Neural cell (in vitro differentiated cells): ENCODE measurements around the gene SYTL4. TPM values are rescaled to one million over a fixed set of nuclear protein-coding genes. Genes with fewer than 3 reads are reported as not detected.

Source experiments
- H2AFZ ChIP-seq: fragments of 200-600, 300-800 bp; sonication (generic), shearing (Covaris generic); 2 replicates; pipeline ENCODE4 v1.6.0; 2014; ENCODE audit warnings: low read depth, mild to moderate bottlenecking, antibody characterized with exemption, low read length, moderate library complexity
- H3F3A ChIP-seq: fragments of 200-600 bp; shearing (Covaris generic); 2 replicates; pipeline ENCODE4 v1.6.1; 2016; ENCODE audit warnings: mild to moderate bottlenecking, moderate library complexity, mixed read lengths, antibody characterized with exemption, low read length; ENCODE audit not compliant: insufficient read depth, poor library complexity, severe bottlenecking
- H3K27ac ChIP-seq: fragments of 200-600, 300-800 bp; sonication (generic), shearing (Covaris generic); 2 replicates; pipeline ENCODE4 v1.5.1; 2014; ENCODE audit warnings: mild to moderate bottlenecking, low read length, moderate library complexity
- H3K27me3 ChIP-seq: fragments of 300-800, 200-600 bp; sonication (generic), shearing (Covaris generic); 2 replicates; pipeline ENCODE4 v1.6.0; 2014; ENCODE audit warnings: mild to moderate bottlenecking, low read depth, low read length, moderate library complexity; ENCODE audit not compliant: insufficient read depth
- H3K36me3 ChIP-seq: fragments of 300-800, 200-600 bp; sonication (generic), shearing (Covaris generic); 2 replicates; pipeline ENCODE4 v1.5.1; 2014; ENCODE audit warnings: mild to moderate bottlenecking, antibody characterized with exemption, low read length, moderate library complexity; ENCODE audit not compliant: insufficient read depth
- H3K4me2 ChIP-seq: fragments of 300-800, 200-600 bp; sonication (generic), shearing (Covaris generic); 2 replicates; pipeline ENCODE4 v1.6.0; 2014; ENCODE audit warnings: mild to moderate bottlenecking, low read length
- H3K4me3 ChIP-seq: fragments of 300-800, 200-600 bp; sonication (generic), shearing (Covaris generic); 2 replicates; pipeline ENCODE4 v1.5.1; 2014; ENCODE audit warnings: mild to moderate bottlenecking, low read length, moderate library complexity
- H3K79me2 ChIP-seq: fragments of 200-600 bp; shearing (Covaris generic); replicated peaks from 2 replicates; pipeline ENCODE4 v1.6.0; 2014; ENCODE audit warnings: mild to moderate bottlenecking, low read length, moderate library complexity; ENCODE audit not compliant: insufficient read depth
- H3K9ac ChIP-seq: fragments of 300-800, 200-600 bp; sonication (generic), shearing (Covaris generic); 2 replicates; pipeline ENCODE4 v1.6.1; 2016; ENCODE audit warnings: mild to moderate bottlenecking, low read length, mixed read lengths
- H3K9me2 ChIP-seq: fragments of 200-600 bp; shearing (Covaris generic); 2 replicates; pipeline ENCODE4 v1.6.1; 2016; ENCODE audit warnings: mild to moderate bottlenecking, low read length, mixed read lengths; ENCODE audit not compliant: insufficient read depth
- H3K9me3 ChIP-seq: fragments of 200-600, 300-800 bp; sonication (generic), shearing (Covaris generic); 2 replicates; pipeline ENCODE4 v1.6.1; 2016; ENCODE audit warnings: mild to moderate bottlenecking, mixed run types, low read length, moderate library complexity, mixed read lengths
- H4K20me1 ChIP-seq: fragments of 200-600 bp; shearing (Covaris generic); 2 replicates; pipeline ENCODE4 v1.6.1; 2016; ENCODE audit warnings: mild to moderate bottlenecking, mixed run types; ENCODE audit not compliant: insufficient read depth
- CTCF ChIP-seq: fragments of 450-650 bp; IDR thresholded peaks from 2 replicates; pipeline ENCODE4 v1.5.1; 2014; ENCODE audit warnings: antibody characterized with exemption, mild to moderate bottlenecking, moderate library complexity; ENCODE audit not compliant: poor library complexity, severe bottlenecking
- EP300 ChIP-seq: fragments of 450-650 bp; conservative IDR thresholded peaks from 2 replicates; pipeline ENCODE4 v1.6.1; 2014; ENCODE audit warnings: antibody characterized with exemption, mild to moderate bottlenecking, moderate library complexity; ENCODE audit not compliant: poor library complexity, severe bottlenecking
- MXI1 ChIP-seq: fragments of 450-650 bp; conservative IDR thresholded peaks from 2 replicates; pipeline ENCODE4 v1.6.1; 2014; ENCODE audit warnings: antibody characterized with exemption, mild to moderate bottlenecking; ENCODE audit not compliant: poor library complexity, severe bottlenecking
- POLR2AphosphoS5 ChIP-seq: IDR thresholded peaks from 2 replicates; pipeline ENCODE4 v1.6.1; 2012
- REST ChIP-seq: IDR thresholded peaks from 2 replicates; pipeline ENCODE4 v1.6.1; 2012; ENCODE audit warnings: borderline replicate concordance
- SMC3 ChIP-seq: fragments of 450-650 bp; conservative IDR thresholded peaks from 2 replicates; pipeline ENCODE4 v1.6.1; 2014; ENCODE audit warnings: antibody characterized with exemption, mild to moderate bottlenecking, moderate library complexity; ENCODE audit not compliant: poor library complexity
- TAF1 ChIP-seq: IDR thresholded peaks from 2 replicates; pipeline ENCODE4 v1.6.1; 2012; ENCODE audit warnings: low read depth
- polyA plus RNA-seq: library from polyadenylated mRNA; depleted of rRNA; stranded (reverse); fragments of >200 nt; gene quantifications from 2 replicates; pipeline ENCODE4 v1.2.3, GENCODE V29; 2014

Gene SYTL4
- polyA plus RNA-seq, 1 donor from 2014 or later = 0.11 TPM

- Histone ChIP-seq H2AFZ (no peak overlapping the region), H3K9ac (no peak overlapping the region), H3K9me2 (no peaks in the 10 kb centered on the region), H3K9me3 (no peaks in the 10 kb centered on the region), H3K27ac (no peak overlapping the region), H3K36me3 (no peaks in the 10 kb centered on the region), H3K4me3 (peak overlapping the region; percentile 69), H3K27me3 (no peaks in the 10 kb centered on the region), H3K79me2 (no peaks in the 10 kb centered on the region), H3K4me2 (no peak overlapping the region), H4K20me1 (no peaks in the 10 kb centered on the region), H3F3A (no peaks in the 10 kb centered on the region)
- TF ChIP-seq TAF1 = no peak
- no peak for TF ChIP-seq MXI1
- TF ChIP-seq REST = no peak
Observed at GRCh38 chrX:100635040-100635439, 96.9 kb downstream of the SYTL4 start.

- H3K27ac ChIP-seq = no peak overlapping the region
- H3K9me2 ChIP-seq = no peaks in the 10 kb centered on the region
- no peak overlapping the region for H3K4me3 ChIP-seq
- no peaks in the 10 kb centered on the region for H3K9me3 ChIP-seq
- TF ChIP-seq EP300 (no peak), CTCF (no peak), MXI1 (no peak), SMC3 (no peak), POLR2AphosphoS5 (no peak)
- H3K27me3 ChIP-seq = no peaks in the 10 kb centered on the region
- no peak overlapping the region for H2AFZ ChIP-seq
- no peaks in the 10 kb centered on the region for H3K79me2 ChIP-seq
- H3F3A ChIP-seq = no peaks in the 10 kb centered on the region
- no peak overlapping the region for H3K4me2 ChIP-seq
- no peak overlapping the region for H3K9ac ChIP-seq
- no peaks in the 10 kb centered on the region for H3K36me3 ChIP-seq
- H4K20me1 ChIP-seq = no peaks in the 10 kb centered on the region
Observed at GRCh38 chrX:100625985-100626491, 105.9 kb downstream of the SYTL4 start.

Other genes with a start within 250 kb of the SYTL4 start
- gene TNMD, start 147.2 kb downstream of the SYTL4 start, polyA plus RNA-seq = 0.24 TPM in 1 of 2 replicates, not detected in the other
- gene TSPAN6, start 95.3 kb downstream of the SYTL4 start, polyA plus RNA-seq = 45.8 and 63.3 TPM in 2 replicates
- gene SRPX2, start 87.9 kb downstream of the SYTL4 start, polyA plus RNA-seq = 0.59 TPM in 1 of 2 replicates, not detected in the other
- 19.2 and 21.6 TPM in 2 replicates for gene CSTF2, start 88.3 kb upstream of the SYTL4 start, polyA plus RNA-seq
- gene NOX1, start 142.2 kb upstream of the SYTL4 start, polyA plus RNA-seq = not detected in 2 replicates
- not detected in 2 replicates for gene XKRX, start 196.8 kb upstream of the SYTL4 start, polyA plus RNA-seq
- gene ARL13A, start 237.6 kb upstream of the SYTL4 start, polyA plus RNA-seq = not detected in 2 replicates